Hippocampal formation (tissue), 2 donors: Measurements from ENCODE around the gene STK32B.

Experiments used
- DNase-seq, 2 donors: peaks; one replicate each; lab custom pipeline; 2025; lab: John Stamatoyannopoulos, UW

STK32B gene

DNA sequence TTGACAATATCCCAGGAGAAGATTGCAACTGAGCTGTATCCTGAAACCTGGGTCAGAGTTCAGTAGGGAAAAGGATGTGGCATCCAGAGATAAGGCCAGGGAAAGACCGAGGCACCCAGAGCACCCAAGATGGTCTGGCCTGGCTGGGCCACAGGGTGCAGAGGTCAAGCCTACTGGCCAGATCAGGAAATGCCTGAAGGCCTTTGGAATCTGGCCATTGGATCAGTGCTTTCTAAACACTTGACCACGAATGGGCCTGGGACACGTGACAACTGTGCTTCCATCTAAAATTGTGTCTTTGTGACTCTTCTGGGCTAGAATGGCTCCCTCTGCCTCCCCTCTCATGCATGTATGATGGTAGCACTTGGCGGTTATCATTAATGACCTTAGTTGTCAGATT is 340.2 kb downstream of the STK32B start:
- DNase-seq = no peak

DNA sequence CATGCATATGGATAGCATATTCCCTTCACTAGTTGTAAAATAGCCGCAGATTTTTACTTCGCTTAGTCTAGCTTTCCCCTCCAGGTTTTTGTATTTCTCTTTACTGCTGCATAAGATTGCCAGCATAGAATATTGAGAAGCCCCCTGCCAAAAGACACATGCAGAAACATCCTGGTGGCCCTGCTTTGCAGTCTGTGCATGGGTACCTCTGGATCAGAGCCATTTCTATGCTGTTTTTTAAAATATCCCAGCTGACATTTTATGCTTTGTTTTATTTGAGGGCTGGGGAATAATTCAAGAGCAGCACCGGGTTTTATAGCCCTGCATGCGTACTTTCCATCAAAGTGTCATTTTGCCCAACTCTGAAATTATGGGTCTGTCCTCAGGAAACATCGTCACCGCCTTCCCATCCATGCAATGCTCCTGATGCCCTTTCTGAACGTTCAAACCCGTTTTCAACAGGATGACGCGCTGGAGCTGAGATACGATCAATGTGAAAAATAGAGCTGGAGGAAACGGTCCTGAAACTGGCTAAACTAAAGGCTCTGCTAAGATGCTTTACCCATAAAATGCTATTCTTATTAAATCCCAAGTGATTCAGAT is 342.7 kb downstream of the STK32B start:
- DNase-seq = no peak

DNA sequence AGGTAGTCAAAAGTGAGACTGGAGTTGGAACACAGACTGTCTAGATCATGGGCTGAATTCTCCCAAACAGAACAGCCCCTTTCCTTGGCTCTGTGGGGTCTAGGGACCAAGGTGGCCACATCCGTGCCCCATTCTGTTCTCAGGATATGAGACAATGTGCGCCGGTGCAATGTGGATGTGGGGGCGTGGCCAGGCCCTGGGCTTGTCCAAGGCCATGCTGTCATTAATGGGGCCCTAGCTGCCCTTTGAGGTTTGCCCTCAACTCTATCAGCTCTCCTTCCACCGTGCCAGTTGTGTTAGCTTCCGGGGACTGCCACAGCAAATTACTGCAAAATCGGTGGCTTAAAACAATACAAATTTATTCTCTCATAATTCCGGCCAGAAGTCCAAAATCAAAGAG is 344.5 kb downstream of the STK32B start:
- DNase-seq = no peak

DNA sequence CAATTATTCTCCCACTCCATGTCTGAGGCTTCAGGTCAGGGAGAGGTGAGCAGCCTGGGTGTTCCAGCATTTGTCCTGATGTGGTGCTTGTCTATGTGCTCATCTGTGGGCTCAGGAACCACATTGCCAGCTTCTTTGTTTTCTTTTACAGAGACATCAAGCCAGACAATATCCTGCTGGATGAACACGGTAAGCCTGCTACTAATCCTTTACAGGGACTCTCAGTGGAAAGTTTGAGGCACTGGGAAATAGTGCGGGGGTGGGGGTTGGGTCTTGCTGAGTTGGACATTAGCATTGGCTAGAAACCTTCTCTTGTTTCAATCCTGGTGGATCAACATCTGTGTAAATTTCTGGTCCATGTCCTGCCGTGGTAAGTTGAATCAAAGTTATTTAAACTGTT is 346.8 kb downstream of the STK32B start:
- DNase-seq = no peak

DNA sequence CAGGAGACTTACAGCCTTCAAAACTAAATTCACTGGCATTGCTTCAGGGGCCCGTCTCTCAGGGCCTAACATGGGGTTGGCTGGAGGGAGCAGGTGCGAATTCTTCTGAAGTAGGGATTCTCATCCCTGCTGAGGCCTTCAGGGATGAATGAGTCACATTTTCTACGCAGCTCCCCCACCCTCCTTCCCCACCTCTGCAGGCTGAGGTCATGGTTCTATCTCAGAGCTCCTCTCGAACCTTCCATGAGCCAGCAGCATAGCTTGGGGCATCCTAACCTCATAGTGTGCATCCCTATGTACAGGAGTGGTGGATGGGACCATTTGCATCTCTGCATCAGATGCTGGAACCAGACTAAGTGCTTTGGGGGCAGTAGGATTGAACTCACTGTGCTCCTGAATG is 347.8 kb downstream of the STK32B start:
- no peak for DNase-seq

DNA sequence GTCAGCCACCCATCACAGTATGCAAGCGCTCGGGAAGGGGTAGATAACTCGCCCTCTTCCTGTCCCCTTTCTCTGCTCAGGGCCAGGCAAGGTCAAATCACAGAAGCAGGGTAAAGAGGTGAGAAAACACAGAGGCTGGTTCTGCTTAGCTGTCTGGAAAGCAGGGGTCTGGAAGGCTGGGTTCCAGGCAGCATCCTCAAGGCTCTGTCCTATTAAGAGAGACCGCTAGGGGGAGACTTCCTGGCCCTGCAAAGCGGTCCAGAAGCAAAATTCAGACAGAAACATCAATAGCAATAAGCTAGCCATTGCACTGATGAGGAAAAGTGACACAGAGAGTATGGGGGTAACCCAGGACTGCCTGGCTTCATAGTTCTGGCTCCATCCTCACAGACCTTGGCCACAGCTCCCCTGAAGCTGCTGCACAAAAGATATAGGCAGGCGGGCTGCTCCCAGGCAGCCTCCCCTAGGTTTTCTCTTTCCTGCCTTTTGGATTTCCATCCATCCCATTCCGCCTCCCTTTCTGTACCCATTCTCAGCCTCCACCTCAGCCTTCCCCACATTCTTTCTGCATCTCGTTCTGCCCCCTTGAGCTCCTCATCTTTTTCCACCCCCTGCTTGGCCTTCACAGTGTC is 348.6 kb downstream of the STK32B start:
- DNase-seq = no peak

DNA sequence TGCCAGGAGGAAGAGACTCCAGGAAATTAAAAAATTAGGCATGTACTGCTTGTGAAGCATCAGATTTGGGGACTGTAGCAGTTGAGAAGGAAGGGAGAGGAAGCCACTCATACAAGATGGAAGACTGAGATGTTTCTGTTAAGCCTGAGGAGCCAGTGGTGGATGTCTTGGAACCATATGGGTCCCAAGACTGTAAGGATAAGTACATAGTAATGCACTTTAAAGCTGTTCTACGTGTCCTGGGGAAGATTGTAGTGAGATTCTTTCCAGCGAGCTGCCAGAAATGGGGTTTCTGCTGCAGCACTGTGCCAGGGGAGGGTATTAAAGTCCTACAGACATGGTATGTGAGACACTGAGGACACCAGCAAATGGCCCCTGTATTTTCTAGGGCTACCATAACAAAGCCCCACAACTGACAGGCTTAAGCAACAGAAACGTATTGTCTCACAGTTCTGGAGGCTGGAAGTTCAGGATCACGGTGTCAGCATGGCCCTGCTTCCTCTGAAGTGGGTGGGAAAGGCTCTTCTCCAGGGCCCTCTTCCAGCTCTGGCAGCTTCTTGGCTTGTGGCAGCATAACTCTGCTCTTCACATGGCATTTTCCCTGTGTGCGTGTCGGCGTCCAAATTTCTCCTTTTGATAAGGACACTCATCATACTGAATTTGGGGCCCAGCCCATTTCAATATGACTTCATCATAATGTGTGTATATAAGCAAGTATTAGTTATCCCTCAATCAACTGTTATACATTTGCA is 352.6 kb downstream of the STK32B start:
- DNase-seq = no peak

DNA sequence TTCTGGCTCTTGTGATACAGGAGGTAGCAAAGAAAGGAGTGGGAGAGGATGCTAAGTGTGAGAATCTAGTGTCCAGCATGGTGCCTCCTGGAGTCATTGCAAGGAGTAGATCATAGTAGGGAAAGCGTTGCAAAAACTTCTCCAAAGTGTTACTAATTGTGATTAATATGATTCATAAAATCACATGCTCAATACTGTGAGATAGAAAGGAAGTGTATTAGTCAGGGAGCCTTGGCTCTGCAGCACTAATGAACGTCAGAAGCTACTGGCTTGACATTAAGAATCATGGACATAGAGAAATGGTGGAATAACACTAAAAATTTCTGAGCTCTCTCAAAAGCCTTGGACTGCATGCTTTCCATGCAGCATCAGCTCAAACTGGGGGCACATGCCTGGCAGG is 358.0 kb downstream of the STK32B start:
- DNase-seq = no peak

DNA sequence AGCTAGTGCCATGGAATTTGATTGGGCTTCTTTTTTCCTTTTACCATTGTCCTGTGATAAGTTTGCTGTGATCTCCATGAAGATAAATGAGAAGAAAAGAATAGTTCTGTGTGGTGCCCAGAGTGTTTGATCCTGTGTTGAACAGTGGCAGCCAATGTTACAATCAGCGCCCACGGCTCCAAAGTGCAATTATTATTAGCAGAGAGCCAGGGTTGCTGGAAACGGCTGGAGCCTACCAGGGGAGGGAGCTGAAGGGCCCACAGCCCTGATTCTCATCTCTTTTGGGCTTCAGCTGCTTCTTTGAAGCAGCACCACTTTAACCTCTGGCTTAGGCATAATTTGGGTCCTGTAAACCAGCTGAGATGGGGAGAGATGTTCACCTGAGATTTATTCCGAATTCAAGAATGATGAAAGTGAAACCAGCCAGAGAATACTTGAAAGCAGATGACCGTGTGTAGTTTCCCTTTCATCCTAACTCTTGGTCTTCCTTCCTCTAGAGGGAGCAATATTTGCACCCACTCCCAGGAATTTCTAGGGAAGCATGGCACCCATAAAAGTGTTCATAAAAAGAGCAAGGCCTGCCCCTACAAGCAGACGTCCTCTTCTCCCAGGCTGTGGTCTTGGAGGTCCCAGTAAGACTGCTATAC is 358.8 kb downstream of the STK32B start:
- no peak for DNase-seq

DNA sequence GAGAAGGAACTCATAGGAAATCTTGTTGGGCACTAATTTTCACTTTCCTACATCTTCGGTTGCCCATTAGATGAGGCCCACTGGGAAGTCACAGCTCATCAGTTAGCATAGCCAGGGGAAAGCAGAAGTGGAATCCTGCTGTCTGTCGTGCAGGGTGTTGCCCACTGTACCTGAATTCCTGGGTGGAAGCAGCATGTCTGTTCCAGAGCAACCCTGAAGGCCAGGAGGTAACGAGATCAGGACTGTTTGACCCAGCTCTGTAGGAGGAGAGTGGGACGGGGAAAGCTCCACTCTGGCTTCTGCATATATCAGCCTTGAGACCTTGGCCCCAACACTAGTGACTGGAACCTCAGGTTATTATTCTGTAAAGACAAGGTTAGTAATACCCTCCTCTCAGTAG is 361.0 kb downstream of the STK32B start:
- DNase-seq = no peak

DNA sequence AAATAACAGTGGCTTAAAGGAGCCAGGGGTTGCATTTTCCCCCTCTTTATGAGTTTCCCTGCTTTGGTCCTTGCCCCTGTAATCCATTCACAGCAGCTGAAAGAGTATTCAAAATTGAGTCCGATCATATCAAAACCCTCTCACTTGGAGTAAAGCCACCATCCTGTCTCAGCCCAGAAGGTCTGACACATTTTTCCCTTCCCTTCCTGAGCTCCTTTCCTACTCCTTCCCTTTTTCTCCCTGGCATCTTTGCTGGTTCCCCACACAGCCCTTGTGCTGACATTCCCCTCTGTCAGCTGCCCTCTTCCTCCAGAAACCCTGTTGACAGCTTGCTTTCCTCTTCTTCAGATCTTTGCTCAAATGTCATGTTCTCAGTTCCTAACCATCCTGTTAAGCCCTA is 361.5 kb downstream of the STK32B start:
- DNase-seq = no peak

DNA sequence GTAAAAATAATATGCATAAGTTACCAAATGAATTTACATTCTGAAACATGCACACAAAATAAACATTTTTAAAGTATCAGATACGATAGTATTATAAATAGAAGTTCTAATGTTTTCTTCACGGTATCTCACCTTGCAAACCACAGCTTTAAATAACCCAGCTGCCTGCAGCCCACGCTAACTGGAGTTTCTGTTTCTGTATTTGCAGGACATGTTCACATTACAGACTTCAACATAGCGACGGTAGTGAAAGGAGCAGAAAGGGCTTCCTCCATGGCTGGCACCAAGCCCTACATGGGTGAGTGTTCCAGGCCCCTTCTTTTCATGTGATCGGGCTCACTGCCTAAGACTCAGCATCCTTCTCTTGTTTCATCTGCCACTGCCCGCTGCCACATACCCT is 365.4 kb downstream of the STK32B start:
- DNase-seq = no peak

DNA sequence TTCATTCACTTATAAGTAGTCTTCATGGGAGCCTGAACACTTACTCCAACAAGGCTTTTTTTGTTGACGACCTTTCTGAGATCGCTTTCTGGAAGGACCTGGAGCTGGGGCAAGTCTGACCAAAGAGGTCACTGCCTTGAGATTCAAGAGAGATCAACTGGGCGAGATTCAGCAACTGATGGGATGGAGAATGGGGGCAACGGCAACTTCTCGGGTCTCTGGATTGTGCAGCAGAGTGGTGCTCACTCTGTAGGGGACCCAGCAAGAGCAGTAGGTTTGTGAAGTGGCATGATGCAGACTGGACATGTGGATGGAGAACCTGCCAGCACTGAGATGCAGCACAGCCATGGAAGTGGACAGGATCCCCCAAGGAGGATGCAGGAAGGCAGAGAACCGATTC is 369.0 kb downstream of the STK32B start:
- DNase-seq = no peak

DNA sequence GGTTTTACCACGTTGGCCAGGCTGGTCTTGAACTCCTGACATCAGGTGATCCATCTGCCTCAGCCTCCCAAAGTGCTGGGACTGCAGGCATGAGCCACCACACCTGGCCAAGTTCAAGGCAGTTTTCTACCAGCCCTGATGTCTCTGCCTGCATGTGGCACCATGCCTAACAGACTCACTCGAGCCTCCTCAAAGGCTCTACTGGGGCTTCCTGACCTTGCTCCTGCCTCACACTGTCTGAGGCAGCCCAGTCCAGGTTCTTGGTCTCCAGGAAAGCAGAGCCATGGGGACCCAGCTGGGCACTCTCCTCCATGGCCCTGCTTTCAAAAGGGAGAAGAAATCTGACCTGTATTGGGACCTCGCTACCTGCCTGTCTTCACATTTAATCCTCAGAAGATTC is 370.1 kb downstream of the STK32B start:
- DNase-seq = no peak

DNA sequence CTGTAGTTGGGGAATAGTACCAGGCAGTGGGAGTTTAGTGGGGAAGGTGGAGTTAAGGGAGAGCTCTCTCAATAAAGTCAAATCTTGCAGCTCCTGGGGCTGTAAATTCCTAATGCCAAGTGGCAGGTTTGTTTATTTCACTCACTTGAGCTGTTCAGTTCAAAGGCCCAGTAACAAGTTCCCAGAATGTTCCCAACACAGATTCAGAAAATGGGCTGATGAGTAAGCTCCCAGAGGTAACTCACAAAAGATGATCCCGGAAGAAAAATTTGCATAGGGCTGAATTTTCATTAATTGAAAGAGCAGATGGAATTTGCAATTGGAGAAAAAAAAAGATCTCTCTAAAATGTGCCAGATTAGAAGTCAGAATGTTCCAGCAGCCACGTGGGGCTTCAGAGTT is 370.9 kb downstream of the STK32B start:
- DNase-seq = no peak

DNA sequence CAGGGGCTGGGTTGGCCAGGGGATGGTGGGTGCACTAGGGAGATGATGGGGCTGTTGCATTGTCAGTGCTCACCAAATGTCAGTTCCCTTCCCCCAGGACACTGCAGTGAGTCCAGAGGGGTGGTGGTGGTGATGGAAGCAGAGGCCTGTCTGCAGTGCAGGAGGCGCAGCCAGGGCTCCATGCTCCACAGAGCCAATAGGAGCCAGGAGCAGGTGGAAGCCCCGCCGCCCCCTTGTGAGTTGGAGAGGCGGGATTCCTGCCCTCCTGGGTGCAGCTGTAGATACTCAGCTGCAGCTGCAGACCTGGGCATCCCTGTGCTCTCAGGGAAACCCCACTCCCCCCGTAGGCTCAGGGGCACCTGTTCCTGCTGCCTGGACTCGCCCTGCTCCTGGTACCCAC is 372.4 kb downstream of the STK32B start:
- DNase-seq = no peak

DNA sequence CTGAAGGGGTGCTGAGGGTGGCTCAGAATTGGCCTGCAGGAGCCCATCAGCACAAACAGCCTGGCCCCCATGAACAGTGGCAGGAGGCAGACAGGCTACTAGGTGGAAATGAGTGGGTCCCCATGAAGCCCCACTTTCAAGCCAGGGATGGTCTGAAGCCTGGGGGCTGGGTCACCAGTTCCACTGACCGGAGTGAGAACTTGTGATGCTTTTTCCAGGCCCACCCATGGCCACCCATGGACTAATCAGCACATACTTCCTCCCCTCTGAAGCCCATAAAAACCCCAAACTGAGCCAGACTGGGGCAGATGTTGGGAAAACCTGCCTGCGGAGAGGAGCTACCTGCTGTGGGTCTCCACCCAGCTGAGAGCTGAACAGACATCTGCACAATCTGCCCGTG is 372.9 kb downstream of the STK32B start:
- no peak for DNase-seq

DNA sequence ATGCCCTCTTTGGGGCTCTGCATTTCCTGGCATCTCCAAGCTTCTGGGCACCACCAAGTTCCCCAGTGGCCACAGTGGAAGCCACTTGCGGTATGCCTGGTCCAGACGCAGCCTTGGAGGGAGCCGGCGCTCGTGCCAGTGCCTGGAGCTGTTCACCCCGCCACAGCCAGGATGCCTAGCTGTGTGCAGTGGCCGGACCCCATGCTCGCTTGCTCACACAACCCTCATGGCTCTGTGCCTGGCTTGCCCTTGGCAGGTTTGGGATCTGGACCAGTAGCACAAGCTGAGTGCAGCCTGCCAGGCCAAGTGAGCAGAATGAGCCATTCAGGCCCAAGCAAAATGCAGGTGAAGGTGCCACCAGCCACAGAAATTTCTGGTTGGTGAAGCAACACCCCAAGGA is 373.6 kb downstream of the STK32B start:
- no peak for DNase-seq

DNA sequence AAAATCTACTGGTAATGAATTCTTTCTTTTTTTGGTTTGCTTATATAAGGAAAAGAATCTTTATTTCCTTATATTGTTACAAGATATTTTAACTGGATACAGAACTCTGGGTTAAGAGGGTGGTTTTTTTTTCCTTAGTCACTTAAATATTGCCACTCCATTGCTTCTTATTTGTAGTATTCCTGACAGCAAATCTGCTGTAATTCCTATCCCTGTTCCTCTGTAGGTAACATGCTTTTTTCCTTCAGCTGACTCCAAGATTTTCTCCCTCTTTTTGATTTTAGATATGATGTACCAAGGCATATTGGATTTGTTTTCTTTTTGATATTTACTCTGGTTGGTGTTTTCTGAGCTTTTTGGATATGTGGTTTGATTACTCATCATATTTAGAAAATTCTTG is 378.5 kb downstream of the STK32B start:
- no peak for DNase-seq

DNA sequence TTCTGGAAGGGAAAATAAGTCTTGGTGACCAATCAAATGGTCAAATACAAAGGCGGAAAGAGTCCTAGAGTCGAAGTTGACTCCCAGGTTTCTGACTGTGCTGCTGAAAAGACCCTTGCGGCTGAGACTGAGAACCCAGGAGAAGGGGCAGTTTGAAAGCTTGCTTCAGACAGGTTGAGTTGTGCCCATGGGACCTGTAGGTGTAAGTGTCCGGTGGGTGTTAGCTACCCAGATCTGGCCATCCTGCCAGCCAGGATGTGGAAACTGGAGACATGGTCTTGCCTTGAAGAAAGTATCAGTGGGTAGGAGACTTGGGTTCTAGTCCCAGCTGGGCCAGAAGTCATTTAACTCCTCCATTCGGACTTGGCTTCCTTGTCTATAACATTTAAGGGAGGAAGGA is 381.9 kb downstream of the STK32B start:
- no peak for DNase-seq

DNA sequence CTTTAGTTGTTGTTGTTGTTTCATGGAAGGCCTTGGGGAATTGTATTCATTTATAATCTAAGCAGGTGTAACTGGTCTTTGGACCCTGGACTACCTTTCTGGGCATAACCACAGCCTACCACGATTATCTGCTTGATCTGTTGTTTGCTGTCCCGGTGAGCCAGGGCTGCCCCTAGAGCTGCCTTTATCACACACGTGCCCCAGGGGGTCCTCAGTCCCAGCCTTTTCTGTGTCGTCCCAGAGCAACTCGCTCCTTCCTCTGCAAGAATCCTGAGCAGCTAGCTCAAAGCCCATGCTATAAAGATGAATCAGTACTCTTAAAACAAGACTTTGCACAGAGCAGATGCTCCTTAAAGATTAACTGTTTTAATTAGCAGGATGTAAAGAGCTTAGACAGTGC is 383.9 kb downstream of the STK32B start:
- DNase-seq = no peak

DNA sequence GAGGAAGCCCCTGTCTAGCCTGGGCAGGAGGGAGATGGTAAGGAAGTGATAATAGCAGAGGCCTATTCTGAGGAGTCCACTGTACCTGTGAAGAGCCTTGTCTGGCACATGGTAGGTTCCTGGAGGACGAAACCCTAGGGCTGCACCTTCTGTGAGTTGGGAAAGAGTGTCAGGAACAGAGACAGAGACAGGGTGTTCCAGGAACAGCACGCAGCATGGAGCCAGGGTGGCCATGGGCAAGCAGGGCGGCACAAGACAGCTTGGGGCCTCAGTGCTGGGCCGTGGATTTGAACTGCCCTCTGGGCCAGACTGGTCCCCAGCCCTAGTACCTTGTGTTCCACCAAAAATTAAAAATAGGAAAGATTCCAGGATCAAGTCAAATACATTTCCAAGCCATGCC is 384.5 kb downstream of the STK32B start:
- no peak for DNase-seq
